ENCODE measurements around the gene HIF3A.

- TF ChIP-seq CTCF (IDR thresholded peaks at IDR 0.05 in 2 of 3, conservative IDR thresholded peaks at IDR 0.05 in 1 of 3; ENCODE audit: insufficient read depth in 2 of 3, low read depth in 1 of 3, low read length in 3 of 3), result no peak
- TF ChIP-seq RCOR1 (IDR thresholded peaks at IDR 0.05; ENCODE audit: borderline replicate concordance in 1 of 2, low read depth in 2 of 2, low read length in 2 of 2), result no peak
- no peak for TF ChIP-seq POLR2AphosphoS5 (IDR thresholded peaks at IDR 0.05; ENCODE audit: control insufficient read depth, insufficient read depth, low read depth, low read length)
These were observed 5.0 kb upstream of the HIF3A start for GRCh38 chr19:46291829-46292228.
